HG03469 (cell line): ENCODE measurements around the gene OTOF.

Experiments used
- ATAC-seq: cut with Tn5 transposase; IDR thresholded peaks from one replicate; pipeline ENCODE4 v1.9.1; 2021; ENCODE audit warnings: mild to moderate bottlenecking, moderate library complexity, moderate number of reproducible peaks; ENCODE audit not compliant: unreplicated experiment

Gene OTOF

DNA sequence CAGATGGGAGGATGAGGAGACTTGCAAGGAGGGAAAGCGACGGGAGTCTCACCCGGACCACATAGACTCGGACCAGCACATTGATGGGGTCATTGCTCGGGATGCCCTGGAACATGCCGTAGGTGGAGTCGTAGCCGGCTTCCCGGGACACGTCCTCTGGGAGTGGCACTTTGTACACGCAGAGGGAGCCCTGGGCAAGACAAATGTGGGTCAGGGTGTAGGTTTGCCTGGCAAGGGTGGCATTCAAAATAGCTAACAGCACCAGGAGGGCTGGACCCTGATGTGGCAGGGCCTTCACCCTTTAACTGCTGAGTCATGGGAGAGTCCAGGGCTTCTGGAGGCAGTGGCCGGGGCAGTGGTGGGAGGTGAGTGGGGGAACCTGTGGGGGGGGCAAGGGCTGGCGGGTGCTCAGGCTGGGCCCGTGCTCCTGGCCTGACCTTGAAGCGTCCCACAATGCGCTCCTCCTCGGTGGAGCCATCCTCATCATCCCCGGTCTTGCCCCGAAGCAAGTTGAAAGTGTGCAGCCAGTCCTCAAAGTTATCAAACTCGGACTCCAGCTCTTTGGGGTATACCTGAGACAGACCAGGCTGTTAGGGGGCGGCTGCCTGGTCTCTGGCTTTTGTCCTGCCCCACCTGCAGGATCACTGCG is 11.1 kb downstream of the OTOF start:
- no peak for ATAC-seq

GRCh38 chr2:26465981-26466471 is 11.9 kb downstream of the OTOF start:
- ATAC-seq = no peak

GRCh38 chr2:26465266-26465925 is 12.5 kb downstream of the OTOF start:
- no peak for ATAC-seq

DNA sequence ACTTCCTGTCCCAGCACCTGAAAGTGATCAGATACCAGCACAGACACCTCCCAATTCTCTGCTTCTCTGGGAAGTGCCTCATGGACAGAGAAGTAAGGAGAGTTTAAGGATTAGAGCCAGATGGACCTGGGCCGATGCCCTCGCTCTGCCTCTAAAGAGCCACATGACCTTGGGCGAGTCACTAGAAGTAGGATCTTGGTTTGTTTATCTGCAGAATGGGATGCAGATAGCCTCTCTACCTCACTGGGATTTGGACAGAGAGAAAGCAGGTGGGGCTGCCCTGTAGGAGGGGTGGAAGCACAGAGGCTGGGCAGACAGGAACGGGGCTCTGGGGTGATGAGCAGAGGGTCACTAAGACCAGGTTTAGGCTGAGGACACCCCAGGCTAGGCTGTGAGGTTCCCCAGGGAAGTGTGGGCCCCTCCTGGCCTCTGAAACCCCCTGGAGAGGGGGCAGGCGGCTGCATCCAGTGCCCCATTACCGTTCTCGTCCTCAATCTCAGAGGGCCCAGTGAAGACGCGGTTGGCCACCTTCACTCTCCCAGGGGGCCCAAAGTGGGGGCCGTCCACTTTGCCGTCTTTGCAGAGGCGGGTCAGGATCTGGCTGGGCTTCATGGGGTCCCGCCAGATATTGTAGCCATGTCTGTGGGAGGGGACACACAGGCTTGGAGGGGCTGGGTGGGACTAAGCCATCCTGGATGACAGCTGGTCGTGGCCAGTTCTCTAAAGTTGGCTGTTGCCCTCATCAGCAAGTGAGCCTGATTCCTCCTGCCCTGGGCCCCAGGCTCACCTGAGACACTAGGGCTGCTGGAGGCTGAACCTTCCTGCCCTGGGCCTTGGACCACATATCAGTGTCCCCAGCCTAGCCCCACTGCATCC is 13.3 kb downstream of the OTOF start:
- ATAC-seq = no peak

GRCh38 chr2:26463244-26464192 is 14.4 kb downstream of the OTOF start:
- ATAC-seq = no peak

- ATAC-seq = no peak
Measured at GRCh38 chr2:26462511-26463243, 15.2 kb downstream of the OTOF start.

DNA sequence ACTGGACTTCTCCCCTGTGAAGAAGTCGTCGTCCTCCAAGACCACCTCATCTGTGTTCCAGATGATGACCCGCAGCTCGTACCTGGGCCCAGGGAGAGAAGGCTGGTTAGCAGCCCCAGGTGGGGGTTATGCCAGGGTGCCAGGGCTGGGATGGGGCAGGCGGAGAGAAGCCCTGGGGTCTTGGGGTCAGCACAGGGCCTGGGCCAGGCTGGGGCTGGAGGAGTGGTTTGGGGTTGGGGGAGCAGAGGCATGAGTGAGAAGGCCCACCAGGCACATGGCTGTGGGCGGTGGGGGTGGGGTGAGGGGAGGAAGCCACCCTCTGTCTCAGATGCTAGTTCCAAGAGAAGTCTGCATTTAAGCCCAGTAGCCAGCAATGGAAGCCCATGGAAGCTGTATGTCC is 15.8 kb downstream of the OTOF start:
- no peak for ATAC-seq

DNA sequence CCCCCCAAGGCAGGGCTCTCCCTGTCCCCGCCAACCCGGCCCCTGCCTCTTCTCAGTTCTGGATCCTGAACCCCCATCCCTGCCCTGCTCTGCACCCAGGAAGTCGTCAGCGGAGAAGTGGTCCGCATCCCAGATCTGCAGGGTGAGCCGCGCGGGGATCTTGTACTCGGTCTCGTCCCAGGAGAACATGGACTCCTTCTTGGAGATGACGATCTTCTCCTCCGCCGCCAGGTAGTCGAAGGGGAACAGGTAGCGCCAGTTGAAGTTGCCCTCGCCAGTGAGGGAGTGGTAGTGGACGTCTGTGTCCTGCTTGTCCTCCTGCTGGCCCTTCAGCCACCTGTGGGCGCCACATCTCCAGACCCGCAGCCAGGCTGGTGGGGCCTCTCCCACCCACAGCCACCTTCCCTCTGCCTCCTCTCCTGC is 16.3 kb downstream of the OTOF start:
- ATAC-seq = no peak

- no peak for ATAC-seq
Measured at GRCh38 chr2:26460613-26461031, 17.3 kb downstream of the OTOF start.

DNA sequence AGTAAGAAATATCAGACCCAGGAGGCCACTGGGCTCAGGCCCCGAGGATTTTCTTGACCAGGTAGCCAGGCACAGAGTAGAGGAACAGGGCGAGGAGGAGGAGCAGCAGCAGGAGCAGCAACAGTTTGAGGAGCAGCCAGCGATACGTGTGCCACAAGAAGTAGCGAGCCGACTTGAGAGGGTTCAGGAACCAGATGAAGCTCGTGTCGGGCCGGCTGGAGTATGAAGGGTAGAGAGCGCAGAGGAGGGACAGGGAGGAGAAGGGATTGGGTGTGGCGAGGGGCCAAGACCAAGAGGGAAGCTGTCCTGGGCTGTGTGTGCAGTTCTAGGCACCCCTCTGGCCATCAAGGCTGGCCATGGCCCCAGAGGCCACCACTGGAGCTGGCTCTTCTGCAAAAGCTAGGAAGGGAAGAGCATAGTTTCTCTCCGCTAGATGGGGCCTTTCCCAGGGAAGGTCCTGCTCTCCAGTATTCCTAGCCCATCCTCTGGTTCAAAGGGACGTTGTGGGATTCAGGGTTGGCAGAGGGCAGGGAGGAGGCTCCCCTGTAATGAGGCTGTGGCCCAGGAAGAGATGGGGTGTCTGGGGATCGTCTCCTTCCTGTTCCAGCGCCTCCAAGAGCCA is 17.8 kb downstream of the OTOF start:
- ATAC-seq = no peak

DNA sequence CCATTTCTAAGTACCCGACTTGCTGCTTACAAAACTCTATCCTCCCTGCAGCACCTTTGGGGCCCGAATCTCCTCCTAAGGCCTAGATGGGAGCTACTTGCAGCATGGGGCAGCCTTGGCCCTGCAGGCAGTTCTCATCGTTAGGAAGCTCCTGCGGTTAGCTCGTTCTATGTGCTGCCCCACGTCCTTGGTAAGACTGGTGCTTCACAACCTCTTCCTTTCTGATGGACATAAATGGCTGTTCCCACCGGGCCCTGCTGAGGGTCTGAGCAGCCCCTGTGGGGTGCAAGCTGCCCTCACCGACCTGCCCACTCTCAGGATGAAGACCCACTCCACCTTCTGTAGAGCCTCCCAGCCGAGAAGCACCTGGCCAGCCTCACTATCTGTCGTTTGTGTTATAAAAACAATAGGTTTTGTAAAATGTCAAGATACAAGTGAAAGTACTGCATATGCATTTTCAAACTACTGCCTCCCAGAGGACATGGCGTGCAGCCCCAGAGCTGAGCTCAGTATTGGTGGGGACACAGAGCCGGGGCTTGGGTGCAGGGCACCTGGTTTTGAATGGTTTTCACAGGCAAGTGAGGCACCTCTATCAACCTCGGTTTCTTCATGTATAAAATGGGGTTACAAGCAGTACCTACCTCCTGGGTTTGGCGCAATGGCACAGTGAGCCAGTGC is 19.4 kb downstream of the OTOF start:
- no peak for ATAC-seq

GRCh38 chr2:26457695-26458364 is 20.1 kb downstream of the OTOF start:
- ATAC-seq = no peak

GRCh38 chr2:26457251-26457666 is 20.7 kb downstream of the OTOF start:
- ATAC-seq = no peak

- ATAC-seq = no peak
Measured at GRCh38 chr2:26456440-26457250, 21.3 kb downstream of the OTOF start.

DNA sequence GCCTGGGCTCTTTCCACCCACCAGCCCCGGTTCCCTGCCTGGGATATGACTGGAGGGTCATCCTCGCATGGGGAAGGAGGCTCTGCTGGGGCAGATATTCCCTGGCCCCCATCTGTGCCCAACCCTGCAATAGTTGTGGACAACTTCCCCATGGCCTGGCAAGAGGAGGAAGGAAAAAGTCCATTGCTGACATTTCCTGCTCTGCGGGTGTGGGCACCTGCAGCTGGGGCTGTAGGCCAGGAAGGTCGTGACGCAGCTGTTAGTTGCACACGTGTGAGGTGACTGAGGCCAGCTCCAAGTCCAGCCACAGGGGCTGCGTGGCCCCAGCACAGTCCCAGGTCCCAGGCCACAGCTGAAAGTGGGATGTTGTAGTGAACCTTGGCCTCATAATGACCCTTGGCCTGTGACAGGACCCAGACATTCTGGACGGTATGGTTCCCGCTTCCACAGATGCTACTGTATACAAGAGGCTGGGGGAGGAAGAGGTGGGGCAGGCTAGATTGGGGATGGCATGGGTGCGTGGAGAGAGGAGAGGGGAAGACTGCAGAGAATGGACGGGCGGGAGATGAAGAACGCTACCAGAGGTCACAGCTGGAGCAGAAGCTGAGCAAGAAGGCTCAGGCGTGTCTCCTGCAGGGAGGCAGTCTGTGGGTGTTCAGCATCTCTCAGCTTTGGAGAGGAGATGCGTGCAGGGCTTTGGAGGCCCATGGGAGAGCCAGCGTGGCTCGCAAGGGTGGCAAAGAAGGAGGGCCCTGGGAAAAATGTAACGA is 22.1 kb downstream of the OTOF start:
- no peak for ATAC-seq

DNA sequence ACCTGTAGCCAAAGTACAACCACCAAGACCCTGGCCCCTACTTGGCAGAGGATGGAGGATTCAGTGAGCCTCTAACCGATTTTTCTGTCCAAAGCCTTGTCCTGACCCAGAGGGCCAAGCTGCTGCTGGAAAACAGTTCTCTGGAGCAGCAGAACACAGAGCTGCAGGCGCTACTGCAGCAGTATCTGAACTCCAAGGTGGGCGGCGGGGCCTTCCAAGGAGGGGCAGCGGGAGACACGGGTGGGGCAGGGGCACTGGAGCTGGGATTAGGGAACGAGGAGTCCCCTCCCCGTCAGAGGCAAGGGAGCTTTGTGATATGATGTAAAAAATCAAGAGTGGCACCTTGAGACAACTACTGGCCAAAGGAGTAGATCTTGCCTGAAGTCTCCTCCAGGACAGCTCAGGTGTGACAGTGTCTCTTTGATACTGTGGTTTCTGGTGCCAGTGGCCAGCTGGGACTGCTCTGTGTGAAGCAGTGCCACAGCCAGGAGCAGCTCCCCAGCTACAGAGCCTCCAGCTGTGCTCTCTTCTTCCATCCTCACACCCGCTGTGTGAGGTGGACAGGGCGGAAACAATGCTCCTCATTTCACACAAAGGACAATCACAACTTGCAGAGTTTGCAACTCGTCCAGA is 22.8 kb downstream of the OTOF start:
- no peak for ATAC-seq
